ENCODE measurements around the gene RANBP17. TPM values are rescaled to one million over a fixed set of nuclear protein-coding genes. Genes with fewer than 3 reads are reported as not detected.

The RANBP17 gene
- total and polyA plus RNA-seq, 8 donors, result 3.5 to 11.3 (median 7.9) TPM

- DNase-seq (no peak), FAIRE-seq (no peak), ATAC-seq (no peak)
- Histone ChIP-seq H3K9me3 (no peaks in the 10 kb centered on the region), H3K4me1 (no peaks in the 10 kb centered on the region), H3K36me3 (no peaks in the 10 kb centered on the region), H3K4me3 (no peak overlapping the region), H3K27ac (no peak overlapping the region), H3K27me3 (no peaks in the 10 kb centered on the region)
- intact Hi-C loops (cut with DNase I), result no loop called here
- 66 to 79% methylated on average over 1 of the region's 1 CpG for WGBS, 2 donors
- no peak for TF ChIP-seq CTCF (IDR thresholded peaks at IDR 0.05)
Observed at GRCh38 chr5:171236651-171237050, 374.8 kb downstream of the RANBP17 start.

- Histone ChIP-seq H3K9me3 (no peaks in the 10 kb centered on the region), H3K36me3 (no peaks in the 10 kb centered on the region), H3K27ac (no peak overlapping the region), H3K27me3 (no peaks in the 10 kb centered on the region), H3K4me1 (no peaks in the 10 kb centered on the region), H3K4me3 (no peak overlapping the region)
- no peak for FAIRE-seq
- ATAC-seq, result no peak
- TF ChIP-seq CTCF (IDR thresholded peaks at IDR 0.05), result no peak
- DNase-seq, result no peak
- WGBS, 2 donors, result 89 to 92% methylated on average over 1 of the region's 1 CpG
- intact Hi-C loops (cut with DNase I), result no loop called here
Observed at GRCh38 chr5:171242521-171242920, 380.7 kb downstream of the RANBP17 start.

DNA sequence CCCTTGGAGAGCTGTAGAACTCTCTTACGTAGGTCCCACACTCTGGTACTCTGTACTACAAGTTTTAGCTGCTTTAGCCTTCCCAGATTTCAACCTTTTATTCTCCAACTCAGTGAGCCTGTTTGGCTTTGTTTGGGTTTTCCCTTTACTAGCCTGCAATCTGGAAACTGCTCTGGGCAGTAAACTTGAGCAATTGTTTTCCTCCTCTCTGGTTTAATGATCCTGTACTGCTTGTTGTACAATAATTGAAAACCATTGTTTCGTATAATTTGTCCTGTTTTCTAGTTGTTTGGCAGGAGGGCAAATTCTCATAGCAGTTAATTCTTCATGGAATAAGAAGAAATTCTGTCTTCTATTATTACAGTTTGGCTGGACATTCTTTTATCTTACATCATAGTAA is 384.4 kb downstream of the RANBP17 start:
- no peaks in the 10 kb centered on the region for H3K9me3 ChIP-seq
- H3K27me3 ChIP-seq, result no peaks in the 10 kb centered on the region
- intact Hi-C loops (cut with DNase I), result no loop called here
- WGBS, 2 donors, result 95 to 97% methylated on average over 2 of the region's 2 CpGs
- no peak overlapping the region for H3K4me3 ChIP-seq
- FAIRE-seq, result no peak
- no peak for ATAC-seq
- no peaks in the 10 kb centered on the region for H3K4me1 ChIP-seq
- TF ChIP-seq CTCF (IDR thresholded peaks at IDR 0.05), result no peak
- no peaks in the 10 kb centered on the region for H3K36me3 ChIP-seq
- no peak overlapping the region for H3K27ac ChIP-seq
- DNase-seq, result no peak

GRCh38 chr5:171249460-171249859 is 387.6 kb downstream of the RANBP17 start:
- Histone ChIP-seq H3K9me3 (no peaks in the 10 kb centered on the region), H3K4me3 (no peak overlapping the region), H3K36me3 (no peaks in the 10 kb centered on the region), H3K27me3 (no peaks in the 10 kb centered on the region), H3K27ac (no peak overlapping the region), H3K4me1 (no peaks in the 10 kb centered on the region)
- no peak for TF ChIP-seq CTCF (IDR thresholded peaks at IDR 0.05)
- ATAC-seq (no peak), DNase-seq (no peak), FAIRE-seq (no peak)
- intact Hi-C loops (cut with DNase I), result no loop called here

DNA sequence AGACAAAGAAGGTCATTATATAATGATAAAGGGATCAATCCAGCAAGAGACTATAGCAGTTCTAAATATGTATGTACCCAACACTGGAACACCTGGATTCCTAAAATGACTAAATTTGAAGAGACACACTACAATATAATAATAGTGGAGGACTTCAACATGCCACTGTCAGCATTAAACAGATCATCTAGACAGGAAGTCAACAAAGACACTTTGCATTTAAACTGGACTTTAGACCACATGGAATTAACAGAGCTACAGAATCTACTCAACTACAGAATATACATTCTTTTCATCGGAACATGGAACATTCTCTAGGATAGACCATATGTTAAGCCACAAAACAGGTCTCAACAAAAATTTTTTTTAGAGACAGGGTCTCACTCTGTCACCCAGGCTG is 388.9 kb downstream of the RANBP17 start:
- Histone ChIP-seq H3K4me1 (no peaks in the 10 kb centered on the region), H3K4me3 (no peak overlapping the region), H3K36me3 (no peaks in the 10 kb centered on the region), H3K27ac (no peak overlapping the region), H3K27me3 (no peaks in the 10 kb centered on the region), H3K9me3 (no peaks in the 10 kb centered on the region)
- TF ChIP-seq CTCF (IDR thresholded peaks at IDR 0.05), result no peak
- WGBS, 2 donors, result 93% methylated on average over 1 of the region's 1 CpG
- DNase-seq (no peak), ATAC-seq (no peak), FAIRE-seq (no peak)
- intact Hi-C loops (cut with DNase I), result no loop called here

Data from pancreas (tissue), 10 donors.